ENCODE measurements around the gene AGAP1.

- no peak for TF ChIP-seq CTCF (conservative IDR thresholded peaks at IDR 0.05; ENCODE audit: low read length)
- TF ChIP-seq EZH2phosphoT487 (IDR thresholded peaks at IDR 0.05; ENCODE audit: borderline replicate concordance, low read depth, low read length): no peak
Observed at GRCh38 chr2:235961711-235962110, 467.9 kb downstream of the AGAP1 start.

Measured in OCI-LY7 (cell line).